ENCODE results near the gene GAK. TPM values are rescaled to one million over a fixed set of nuclear protein-coding genes. Genes with fewer than 3 reads are reported as not detected.

Gene GAK
- total and polyA plus RNA-seq, 2 of the 4 experiments (the other 2 are of a cell fraction), result 45.1 to 133 TPM

DNA sequence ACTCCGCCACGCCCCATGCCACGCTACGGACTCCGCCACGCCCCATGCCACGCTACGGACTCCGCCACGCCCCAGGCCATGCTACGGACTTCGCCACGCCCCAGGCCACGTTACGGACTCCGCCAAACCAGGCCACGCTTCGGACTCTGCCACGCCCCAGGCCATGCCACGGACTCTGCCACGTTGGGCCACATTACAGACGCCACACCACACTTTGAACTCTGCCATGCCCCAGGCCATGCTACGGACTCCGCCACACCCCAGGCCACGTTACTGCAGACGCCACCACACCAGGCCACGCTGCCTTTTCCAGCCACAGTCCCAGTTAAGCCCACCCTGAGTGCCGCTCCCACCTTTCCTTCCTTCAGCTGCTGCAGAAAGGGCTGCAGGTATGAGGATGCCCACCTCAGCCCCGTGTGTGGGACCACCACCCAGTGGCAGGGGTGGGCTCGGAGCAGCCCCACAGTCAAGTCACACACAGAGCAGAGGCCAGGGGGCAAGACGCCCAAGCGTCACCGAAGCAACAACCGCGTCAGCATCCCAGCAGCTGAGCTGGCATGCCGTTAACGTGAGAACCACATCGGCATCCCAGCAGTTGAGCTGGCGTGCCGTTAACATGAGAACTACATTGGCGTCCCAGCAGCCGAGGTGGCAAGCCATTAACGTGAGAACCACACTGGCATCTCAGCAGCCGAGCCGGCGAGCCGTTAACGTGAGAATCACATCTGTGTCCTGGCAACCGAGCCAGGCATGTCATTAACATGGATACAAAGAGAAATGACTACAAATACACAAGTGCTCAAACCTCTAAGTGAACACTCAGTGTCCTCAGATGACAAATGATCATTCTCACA is 26.4 kb downstream of the GAK start:
- no peak overlapping the region for H3K27ac ChIP-seq (ENCODE audit: insufficient read depth, low read length)
- no peak overlapping the region for H2BK15ac ChIP-seq (ENCODE audit: low read depth, low read length)
- no peak for ATAC-seq (ENCODE audit: low read depth)
- H2AFZ ChIP-seq (replicated peaks; ENCODE audit: low read length, poor library complexity), result peak overlapping the region; percentile 61
- peaks cover 55% of the 10 kb centered on the region for H4K20me1 ChIP-seq (ENCODE audit: insufficient read depth, low read length)
- H3K9me1 ChIP-seq (ENCODE audit: insufficient read depth, low read length), result peaks cover 7% of the 10 kb centered on the region; the same call in 1 of the 2 replicates
- ChIA-PET CTCF (no interaction called here), POLR2A (ENCODE audit: unreplicated experiment) (no interaction called here)
- BruUV-seq (replicated peaks), result no TSS peak
- peaks cover 20 to 73% of the 10 kb centered on the region in 2 experiments; a peak in 3 of 4 replicates for H3K79me1 ChIP-seq (ENCODE audit: low read depth in 1 of 2, low read length in 2 of 2)
- no peaks in the 10 kb centered on the region for H3K27me3 ChIP-seq (ENCODE audit: control insufficient read depth, insufficient read depth, low read length)
- no peak for DNase-seq
- no peak overlapping the region for H3K56ac ChIP-seq (ENCODE audit: extremely low read depth, insufficient read depth, low read length)
- H3K4me1 ChIP-seq (ENCODE audit: control insufficient read depth, insufficient read depth, low read length), result peaks cover 5% of the 10 kb centered on the region; the same call in 1 of the 2 replicates
- WGBS, 2 experiments (ENCODE audit: extremely low coverage in 2 of 2, insufficient read length in 1 of 2), result 95% methylated on average over 41 of the region's 49 CpGs; no CpG with 5 or more reads in 1 of the 2 experiments
- no peaks in the 10 kb centered on the region for H3K9me3 ChIP-seq (ENCODE audit: control insufficient read depth, insufficient read depth, low read length)
- H3K9ac ChIP-seq (ENCODE audit: low read depth, low read length), result no peak overlapping the region
- H2BK120ac ChIP-seq (ENCODE audit: low read depth, low read length), result no peak overlapping the region
- H2BK5ac ChIP-seq (ENCODE audit: low read depth, low read length, poor library complexity, severe bottlenecking), result no peak overlapping the region
- intact Hi-C loops (cut with micrococcal nuclease) (no loop called here), in situ Hi-C loops (cut with MboI; ENCODE audit: low sequenced_read_pairs) (no loop called here), dilution Hi-C loops (cut with HindIII; ENCODE audit: low sequenced_read_pairs, unreplicated experiment) (no loop called here)
- H3K4me3 ChIP-seq (ENCODE audit: insufficient read depth, low read depth, low read length), result no peak overlapping the region
- peaks cover 15% of the 10 kb centered on the region for H3K36me3 ChIP-seq (ENCODE audit: control insufficient read depth, insufficient read depth, low read length)
- H4K5ac ChIP-seq (ENCODE audit: low read depth, low read length), result no peak overlapping the region
- H3K23ac ChIP-seq (ENCODE audit: low read depth, low read length), result no peak overlapping the region
- no peak overlapping the region for H3K18ac ChIP-seq (ENCODE audit: low read depth, low read length)
- H4K91ac ChIP-seq (ENCODE audit: insufficient read depth, low read depth, low read length), result no peak overlapping the region
- no peak for TF ChIP-seq FOS (IDR thresholded peaks at IDR 0.05; ENCODE audit: low read depth, low read length)
- TF ChIP-seq CHD1 (IDR thresholded peaks at IDR 0.05; ENCODE audit: low read depth, low read length), result no peak
- no peak for TF ChIP-seq SMC3 (IDR thresholded peaks at IDR 0.05; ENCODE audit: low read depth, low read length)
- TF ChIP-seq MAFK (IDR thresholded peaks at IDR 0.05; ENCODE audit: low read depth, low read length), result no peak
- no peak overlapping the region for H3K14ac ChIP-seq (replicated peaks; ENCODE audit: low read depth, low read length)
- H3K4me2 ChIP-seq (ENCODE audit: low read depth, low read length), result no peak overlapping the region
- H2BK20ac ChIP-seq (ENCODE audit: low read depth, low read length), result no peak overlapping the region
- H3K4ac ChIP-seq (ENCODE audit: low read depth, low read length), result no peak overlapping the region
- H4K8ac ChIP-seq (ENCODE audit: low read depth in 2 of 2, low read length in 2 of 2), result no peak overlapping the region
- no peak overlapping the region for H2AK9ac ChIP-seq (replicated peaks; ENCODE audit: low read depth, low read length, poor library complexity)
- H2AK5ac ChIP-seq (ENCODE audit: low read depth, low read length), result no peak overlapping the region

All from IMR-90 (cell line).